Stimulated activated effector memory CD8-positive, alpha-beta T cell treated with anti-CD3 and anti-CD28 coated beads, Interleukin-12 subunit alpha, Interleukin-12 subunit beta, amount 100 ng/mL, for 72 hours (primary cell): Measurements from ENCODE around the gene STEAP4.
A peak's percentile ranks its signal among the peaks of the same experiment; 100 is the strongest.
"Not testable (repeated sequence)": the region's sequence is repeated elsewhere in the genome, so short reads cannot be mapped to it uniquely, and the experiment has no call there.

Source experiments
- ATAC-seq: fragments of 150-1000 bp; cut with Tn5 transposase; 2 replicates; pipeline ENCODE4 v1.10.0; 2021
- DNase-seq, 2 donors: peaks; one replicate each; pipeline ENCODE4 v3.0.0; 2021 to 2022; ENCODE audit warnings: low spot score in 2 of 2
- H3K27ac Mint-ChIP-seq: one replicate; pipeline ENCODE4 v1.8.0; 2022; ENCODE audit warnings: mild to moderate bottlenecking, mixed read lengths
- H3K36me3 Mint-ChIP-seq: one replicate; pipeline ENCODE4 v1.8.0; 2022; ENCODE audit warnings: mild to moderate bottlenecking, mixed read lengths
- H3K4me1 Mint-ChIP-seq: one replicate; pipeline ENCODE4 v1.8.0; 2022; ENCODE audit warnings: mixed read lengths
- H3K4me3 Mint-ChIP-seq: one replicate; pipeline ENCODE4 v1.8.0; 2022; ENCODE audit warnings: mild to moderate bottlenecking, mixed read lengths
- H3K9me3 Mint-ChIP-seq: one replicate; pipeline ENCODE4 v1.8.0; 2022; ENCODE audit warnings: mixed read lengths

Gene STEAP4

GRCh38 chr7:88264987-88265386 is 41.7 kb downstream of the STEAP4 start:
- not testable (repeated sequence) for H3K4me3 Mint-ChIP-seq, H3K4me1 Mint-ChIP-seq, H3K27ac Mint-ChIP-seq, H3K36me3 Mint-ChIP-seq, H3K9me3 Mint-ChIP-seq, ATAC-seq, DNase-seq

- Mint-ChIP-seq H3K4me3 (no peak overlapping the region), H3K9me3 (no peaks in the 10 kb centered on the region), H3K36me3 (no peaks in the 10 kb centered on the region), H3K4me1 (no peaks in the 10 kb centered on the region), H3K27ac (no peak overlapping the region)
- no peak for DNase-seq
- ATAC-seq = no peak
Measured at GRCh38 chr7:88262562-88262961, 44.1 kb downstream of the STEAP4 start.

DNA sequence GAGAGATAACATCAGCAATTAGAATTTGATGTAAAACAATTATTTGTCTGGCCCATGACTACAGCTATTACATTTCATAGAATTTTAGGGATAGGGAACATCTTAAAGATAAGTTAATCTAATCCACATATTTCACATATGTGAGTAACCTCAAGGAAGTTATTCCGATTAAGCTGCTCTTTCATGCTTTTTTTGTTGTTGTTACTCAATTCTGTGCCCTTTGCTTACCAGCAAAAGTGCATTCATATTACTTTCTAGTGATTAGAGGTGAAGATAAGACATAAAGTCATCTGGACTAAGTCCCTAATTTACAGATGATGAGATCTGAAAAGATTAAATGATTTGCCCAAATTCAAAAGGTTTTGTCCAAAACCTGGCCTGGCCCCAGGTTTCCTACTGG is 46.0 kb downstream of the STEAP4 start:
- no peak overlapping the region for H3K4me3 Mint-ChIP-seq
- no peaks in the 10 kb centered on the region for H3K4me1 Mint-ChIP-seq
- H3K27ac Mint-ChIP-seq = no peak overlapping the region
- H3K36me3 Mint-ChIP-seq = no peaks in the 10 kb centered on the region
- ATAC-seq (no peak), DNase-seq (no peak)
- no peaks in the 10 kb centered on the region for H3K9me3 Mint-ChIP-seq

- Mint-ChIP-seq H3K4me3 (no peak overlapping the region), H3K4me1 (no peaks in the 10 kb centered on the region), H3K9me3 (no peaks in the 10 kb centered on the region), H3K36me3 (no peaks in the 10 kb centered on the region), H3K27ac (no peak overlapping the region)
- DNase-seq (no peak), ATAC-seq (no peak)
Measured at GRCh38 chr7:88259656-88260380, 46.9 kb downstream of the STEAP4 start.

GRCh38 chr7:88258296-88258695 is 48.4 kb downstream of the STEAP4 start:
- DNase-seq, H3K4me1 Mint-ChIP-seq, H3K36me3 Mint-ChIP-seq, ATAC-seq, H3K27ac Mint-ChIP-seq, H3K4me3 Mint-ChIP-seq, H3K9me3 Mint-ChIP-seq: not testable (repeated sequence)

DNA sequence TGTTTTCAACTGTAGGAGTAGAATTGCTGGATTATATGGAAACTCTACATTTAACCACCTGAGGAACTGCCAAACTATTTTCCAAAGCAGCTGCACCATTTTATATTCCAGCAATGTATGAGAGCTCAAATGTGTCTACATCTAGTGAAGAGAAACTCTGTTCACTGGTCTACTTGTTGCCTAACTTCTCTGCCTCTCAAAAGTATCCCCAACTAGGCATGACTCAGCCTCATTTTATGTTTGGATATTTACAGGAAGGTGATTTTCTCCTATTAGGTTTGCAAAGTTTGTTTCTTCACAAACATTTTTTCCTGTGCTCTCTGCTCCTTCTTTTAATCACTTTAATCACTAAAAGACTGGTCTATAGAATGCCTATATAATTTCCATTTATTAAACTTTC is 49.8 kb downstream of the STEAP4 start:
- Mint-ChIP-seq H3K27ac (no peak overlapping the region), H3K4me3 (no peak overlapping the region), H3K9me3 (peaks cover 8% of the 10 kb centered on the region), H3K4me1 (no peaks in the 10 kb centered on the region), H3K36me3 (no peaks in the 10 kb centered on the region)
- DNase-seq (no peak), ATAC-seq (no peak)

GRCh38 chr7:88254721-88255424 is 51.8 kb downstream of the STEAP4 start:
- Mint-ChIP-seq H3K27ac (no peak overlapping the region), H3K4me3 (no peak overlapping the region), H3K36me3 (no peaks in the 10 kb centered on the region), H3K4me1 (no peaks in the 10 kb centered on the region), H3K9me3 (peaks cover 8% of the 10 kb centered on the region)
- ATAC-seq (peak; percentile 26), DNase-seq (no peak)

GRCh38 chr7:88253640-88254039 is 53.1 kb downstream of the STEAP4 start:
- Mint-ChIP-seq H3K4me1 (no peaks in the 10 kb centered on the region), H3K9me3 (peaks cover 8% of the 10 kb centered on the region), H3K27ac (no peak overlapping the region), H3K4me3 (no peak overlapping the region), H3K36me3 (no peaks in the 10 kb centered on the region)
- ATAC-seq (no peak), DNase-seq (no peak)

- Mint-ChIP-seq H3K9me3 (no peaks in the 10 kb centered on the region), H3K36me3 (no peaks in the 10 kb centered on the region), H3K4me3 (no peak overlapping the region), H3K4me1 (no peaks in the 10 kb centered on the region), H3K27ac (no peak overlapping the region)
- ATAC-seq (no peak), DNase-seq (no peak)
Measured at GRCh38 chr7:88244258-88244657, 62.4 kb downstream of the STEAP4 start.

DNA sequence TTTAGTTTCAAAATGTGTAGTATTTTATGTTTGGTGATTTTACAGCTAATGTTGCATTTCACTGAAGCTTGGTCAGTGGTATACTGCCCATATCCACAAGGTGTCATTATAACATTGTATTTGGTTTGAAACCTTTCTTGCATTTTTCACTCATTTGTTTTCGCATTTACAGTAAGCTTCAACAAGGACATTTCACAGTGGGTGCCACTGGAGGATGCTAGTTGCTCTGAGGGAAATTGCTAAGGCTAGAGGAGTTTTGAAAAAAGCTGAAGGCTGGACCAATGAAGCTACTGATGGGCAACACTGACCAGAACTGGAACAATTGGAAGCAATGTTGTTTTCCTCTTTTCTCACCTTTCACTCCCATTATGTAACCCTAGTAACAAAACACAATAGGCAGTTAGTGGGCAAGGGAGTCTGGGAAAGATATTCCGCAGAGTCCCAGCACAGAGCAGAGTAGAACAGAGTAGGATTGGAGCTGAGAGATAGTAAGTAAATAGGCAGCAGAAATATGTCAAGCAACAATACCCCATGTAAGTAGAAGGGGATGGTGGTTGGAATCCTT is 63.3 kb downstream of the STEAP4 start:
- DNase-seq (no peak), ATAC-seq (peak; percentile 47)
- Mint-ChIP-seq H3K4me1 (no peaks in the 10 kb centered on the region), H3K27ac (no peak overlapping the region), H3K9me3 (no peaks in the 10 kb centered on the region), H3K36me3 (no peaks in the 10 kb centered on the region), H3K4me3 (no peak overlapping the region)

- H3K36me3 Mint-ChIP-seq = no peaks in the 10 kb centered on the region
- ATAC-seq (no peak), DNase-seq (no peak)
- no peak overlapping the region for H3K27ac Mint-ChIP-seq
- no peak overlapping the region for H3K4me3 Mint-ChIP-seq
- no peaks in the 10 kb centered on the region for H3K9me3 Mint-ChIP-seq
- no peaks in the 10 kb centered on the region for H3K4me1 Mint-ChIP-seq
Measured at GRCh38 chr7:88239852-88240251, 66.8 kb downstream of the STEAP4 start.

- H3K4me1 Mint-ChIP-seq = no peaks in the 10 kb centered on the region
- H3K36me3 Mint-ChIP-seq = no peaks in the 10 kb centered on the region
- no peak overlapping the region for H3K27ac Mint-ChIP-seq
- DNase-seq (no peak), ATAC-seq (no peak)
- no peaks in the 10 kb centered on the region for H3K9me3 Mint-ChIP-seq
- H3K4me3 Mint-ChIP-seq = no peak overlapping the region
Measured at GRCh38 chr7:88233828-88234227, 72.9 kb downstream of the STEAP4 start.

GRCh38 chr7:88230646-88231045 is 76.0 kb downstream of the STEAP4 start:
- H3K36me3 Mint-ChIP-seq = no peaks in the 10 kb centered on the region
- H3K4me1 Mint-ChIP-seq = no peaks in the 10 kb centered on the region
- H3K27ac Mint-ChIP-seq = no peak overlapping the region
- no peak overlapping the region for H3K4me3 Mint-ChIP-seq
- ATAC-seq (no peak), DNase-seq (no peak)
- H3K9me3 Mint-ChIP-seq = peaks cover 6% of the 10 kb centered on the region

- Mint-ChIP-seq H3K27ac (no peak overlapping the region), H3K4me1 (no peaks in the 10 kb centered on the region), H3K36me3 (no peaks in the 10 kb centered on the region), H3K4me3 (no peak overlapping the region), H3K9me3 (peaks cover 6% of the 10 kb centered on the region)
- DNase-seq (no peak), ATAC-seq (no peak)
Measured at GRCh38 chr7:88229302-88229995, 77.2 kb downstream of the STEAP4 start.

DNA sequence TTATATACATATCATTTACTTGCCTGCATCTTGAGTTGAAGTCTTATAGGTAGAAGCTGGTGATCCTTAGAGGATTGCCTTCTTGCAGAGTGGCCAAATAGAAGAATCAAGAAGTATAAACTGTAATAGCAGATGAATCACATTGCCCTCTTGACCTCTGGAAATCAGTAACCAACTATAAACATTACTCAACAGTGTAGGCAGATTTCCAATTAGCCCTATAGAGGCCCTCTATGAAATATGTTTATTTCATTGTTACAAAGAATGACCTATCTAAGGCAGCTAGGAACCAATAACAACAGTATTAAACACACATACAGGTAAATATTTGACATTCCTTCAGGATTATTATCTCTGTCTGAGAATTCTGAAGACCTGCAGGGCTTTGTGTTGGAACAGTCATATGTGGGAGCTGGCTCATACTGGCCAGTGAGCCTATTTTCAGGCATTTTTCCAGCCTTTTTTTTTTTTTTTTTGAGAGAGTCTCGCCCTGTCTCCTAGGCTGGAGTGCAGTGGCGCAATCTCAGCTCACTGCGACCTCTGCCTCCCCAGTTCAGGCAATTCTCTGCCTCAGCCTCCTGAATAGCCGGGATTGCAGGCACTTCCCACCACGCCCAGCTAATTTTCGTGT is 79.7 kb downstream of the STEAP4 start:
- H3K4me3 Mint-ChIP-seq = no peak overlapping the region
- H3K27ac Mint-ChIP-seq = no peak overlapping the region
- no peak for DNase-seq
- ATAC-seq = peak; percentile 73
- H3K9me3 Mint-ChIP-seq = peaks cover 6% of the 10 kb centered on the region
- no peaks in the 10 kb centered on the region for H3K4me1 Mint-ChIP-seq
- H3K36me3 Mint-ChIP-seq = no peaks in the 10 kb centered on the region
